ENCODE data around the gene VSTM4. TPM values are rescaled to one million over a fixed set of nuclear protein-coding genes. Genes with fewer than 3 reads are reported as not detected.

VSTM4 gene
- total RNA-seq, 3 donors from 2014 or later (not counting 1 experiment from before 2014, with no cell fraction given) = 0.38 to 0.57 (median 0.45) TPM

DNA sequence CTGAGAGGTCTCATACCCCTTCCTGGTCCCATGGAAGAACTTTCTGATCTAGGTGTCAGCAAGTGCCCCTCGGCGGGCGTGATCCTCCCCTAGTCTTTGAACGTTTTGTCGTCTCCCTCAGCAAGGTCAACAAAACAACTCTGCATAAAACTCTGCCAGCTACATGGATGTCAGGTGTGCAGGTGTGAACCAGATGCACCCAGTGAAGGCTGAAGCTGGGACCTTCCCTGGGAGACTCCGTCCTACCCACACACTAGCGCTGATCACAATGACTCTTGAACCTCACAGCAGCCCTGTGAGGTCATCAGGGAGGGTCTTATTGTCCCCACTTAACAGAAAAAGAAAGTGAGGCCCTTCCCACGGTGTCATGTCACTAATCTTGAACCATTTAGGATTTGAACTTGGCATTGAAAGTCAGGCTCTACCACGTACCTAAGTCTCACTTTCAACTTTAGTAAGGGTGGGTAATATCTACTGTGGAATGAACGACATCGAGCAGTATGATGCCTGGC is 68.1 kb downstream of the VSTM4 start:
- TF ChIP-seq CTCF (IDR thresholded peaks at IDR 0.05) = no peak
- H3K36me3 ChIP-seq (ENCODE audit: control insufficient read depth, insufficient read depth, low read length) = no peaks in the 10 kb centered on the region
- Mint-ChIP-seq H3K36me3 (no peaks in the 10 kb centered on the region), H3K4me1 (peaks cover 8 to 11% of the 10 kb centered on the region in 2 donors), H3K4me3 (no peak overlapping the region), H3K27me3 (ENCODE audit: low read depth in 2 of 2) (peaks cover 15 to 18% of the 10 kb centered on the region in 2 donors), H3K27ac (no peak overlapping the region), H3K9me3 (no peaks in the 10 kb centered on the region)
- DNase-seq = no peak
- H3K27ac ChIP-seq (ENCODE audit: low read length) = no peak overlapping the region
- H3K27me3 ChIP-seq (ENCODE audit: control insufficient read depth, insufficient read depth, low read length) = no peaks in the 10 kb centered on the region
- peaks cover 6% of the 10 kb centered on the region for H3K4me1 ChIP-seq (ENCODE audit: control insufficient read depth, insufficient read depth, low read length)
- intact Hi-C loops (cut with micrococcal nuclease) = no loop called here
- WGBS (ENCODE audit: insufficient coverage) = 92% methylated on average over 11 of the region's 11 CpGs
- H3K4me3 ChIP-seq (ENCODE audit: low read length) = no peak overlapping the region
- ATAC-seq = no peak
- peaks cover 8% of the 10 kb centered on the region for H3K9me3 ChIP-seq (ENCODE audit: control insufficient read depth, insufficient read depth, low read length)

- peaks cover 6% of the 10 kb centered on the region for H3K4me1 ChIP-seq (ENCODE audit: control insufficient read depth, insufficient read depth, low read length)
Measured at GRCh38 chr10:49044293-49045193, 70.8 kb downstream of the VSTM4 start.

DNA sequence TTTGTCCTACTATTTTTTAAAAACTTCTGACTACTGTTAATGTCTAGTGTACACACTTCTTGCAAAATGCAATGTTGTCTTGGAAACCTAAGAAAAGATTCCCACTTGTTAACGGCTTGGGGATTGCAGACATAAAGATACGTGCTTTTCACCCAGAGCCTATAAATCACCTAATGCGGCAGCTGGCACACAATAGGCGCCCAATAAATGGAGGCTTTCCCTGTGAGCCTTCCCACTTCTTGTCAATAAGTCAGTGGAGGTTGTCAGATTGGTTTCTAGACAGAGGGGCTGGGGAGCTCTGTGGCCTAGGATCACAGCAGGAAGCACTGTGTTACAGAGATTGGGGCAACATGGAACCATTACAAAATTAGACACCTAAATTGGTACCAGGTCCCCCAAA is 74.7 kb downstream of the VSTM4 start:
- no peaks in the 10 kb centered on the region for H3K27me3 ChIP-seq (ENCODE audit: control insufficient read depth, insufficient read depth, low read length)
- 87% methylated on average over 4 of the region's 4 CpGs for WGBS (ENCODE audit: insufficient coverage)
- peaks cover 1 to 4% of the 10 kb centered on the region in 2 donors for H3K4me1 Mint-ChIP-seq
- no peak for ATAC-seq
- no peaks in the 10 kb centered on the region for H3K9me3 Mint-ChIP-seq
- H3K9me3 ChIP-seq (ENCODE audit: control insufficient read depth, insufficient read depth, low read length) = no peaks in the 10 kb centered on the region
- H3K27ac ChIP-seq (ENCODE audit: low read length) = no peak overlapping the region
- no peak overlapping the region for H3K4me3 ChIP-seq (ENCODE audit: low read length)
- TF ChIP-seq CTCF (IDR thresholded peaks at IDR 0.05) = no peak
- H3K27ac Mint-ChIP-seq = no peak overlapping the region
- no peaks in the 10 kb centered on the region for H3K36me3 Mint-ChIP-seq
- H3K36me3 ChIP-seq (ENCODE audit: control insufficient read depth, insufficient read depth, low read length) = no peaks in the 10 kb centered on the region
- peaks cover 0 to 5% of the 10 kb centered on the region in 2 donors for H3K27me3 Mint-ChIP-seq (ENCODE audit: low read depth in 2 of 2)
- DNase-seq = no peak
- H3K4me3 Mint-ChIP-seq = no peak overlapping the region
- intact Hi-C loops (cut with micrococcal nuclease) = no loop called here
- H3K4me1 ChIP-seq (ENCODE audit: control insufficient read depth, insufficient read depth, low read length) = no peaks in the 10 kb centered on the region

More at GRCh38 chr10:49044293-49045193, 70.8 kb downstream of the VSTM4 start:
- Mint-ChIP-seq H3K27ac (no peak overlapping the region), H3K27me3 (ENCODE audit: low read depth in 2 of 2) (peaks cover 9 to 10% of the 10 kb centered on the region in 2 donors), H3K4me1 (peaks cover 8 to 11% of the 10 kb centered on the region in 2 donors), H3K36me3 (no peaks in the 10 kb centered on the region), H3K4me3 (no peak overlapping the region), H3K9me3 (no peaks in the 10 kb centered on the region)
- Histone ChIP-seq H3K27me3 (ENCODE audit: control insufficient read depth, insufficient read depth, low read length) (no peaks in the 10 kb centered on the region), H3K36me3 (ENCODE audit: control insufficient read depth, insufficient read depth, low read length) (no peaks in the 10 kb centered on the region), H3K4me3 (ENCODE audit: low read length) (no peak overlapping the region), H3K27ac (ENCODE audit: low read length) (no peak overlapping the region), H3K9me3 (ENCODE audit: control insufficient read depth, insufficient read depth, low read length) (peaks cover 8% of the 10 kb centered on the region)
- WGBS (ENCODE audit: insufficient coverage) = 90% methylated on average over 3 of the region's 5 CpGs
- ATAC-seq (no peak), DNase-seq (no peak)
- TF ChIP-seq CTCF (IDR thresholded peaks at IDR 0.05) = peak; percentile 17
- intact Hi-C loops (cut with micrococcal nuclease) = no loop called here
